PC-9 (cell line): ENCODE results near the gene ENTHD1. TPM values are rescaled to one million over a fixed set of nuclear protein-coding genes. Genes with fewer than 3 reads are reported as not detected.
"Not testable (repeated sequence)": the region's sequence is repeated elsewhere in the genome, so short reads cannot be mapped to it uniquely, and the experiment has no call there.

ENCODE experiments used
- BruUV-seq: library from RNA; stranded (reverse); fragments of 400-500 nt; replicated peaks from 2 replicates; lab custom pipeline; 2021; lab: Mats Ljungman, UMichigan
- CTCF ChIA-PET: fragments of 300-600 bp; sonication (Branson Sonifier 250); formaldehyde crosslinking; loops from one replicate; lab custom pipeline; 2022; ENCODE audit warnings: antibody characterized with exemption; lab: Charles Lee
- POLR2A ChIA-PET: fragments of 300-600 bp; sonication (Branson Sonifier 250); formaldehyde crosslinking; loops from one replicate; lab custom pipeline; 2022; ENCODE audit warnings: antibody characterized with exemption; ENCODE audit not compliant: unreplicated experiment; lab: Charles Lee
- DNase-seq, 2 experiments: peaks; one replicate each; pipeline versions ENCODE4 v3.0.0 to v3.0.0-alpha.2; 2015 to 2022; ENCODE audit warnings: mixed read lengths in 1 of 2
- H2AFZ ChIP-seq: fragments of 200-600 bp; sonication (generic); 2 replicates; pipeline ENCODE4 v1.8.1; 2017; ENCODE audit warnings: antibody characterized with exemption
- H3F3A ChIP-seq: fragments of 200-600 bp; sonication (generic); 2 replicates; pipeline ENCODE4 v1.8.1; 2017; ENCODE audit warnings: antibody characterized with exemption, mild to moderate bottlenecking, low read depth; ENCODE audit not compliant: insufficient read depth
- H3K27ac ChIP-seq: fragments of 200-600 bp; sonication (generic); 2 replicates; pipeline ENCODE4 v1.6.1; 2016; ENCODE audit warnings: mixed run types
- H3K27me3 ChIP-seq: fragments of 200-600 bp; sonication (generic); 2 replicates; pipeline ENCODE4 v1.6.1; 2016; ENCODE audit warnings: low read depth, mixed run types; ENCODE audit not compliant: insufficient read depth
- H3K36me3 ChIP-seq: fragments of 200-600 bp; sonication (generic); 2 replicates; pipeline ENCODE4 v1.6.1; 2016; ENCODE audit warnings: low read depth, mixed run types
- H3K4me1 ChIP-seq: fragments of 200-600 bp; sonication (generic); replicated peaks from 2 replicates; pipeline ENCODE4 v1.6.1; 2016; ENCODE audit warnings: mixed run types; ENCODE audit not compliant: insufficient read depth
- H3K4me2 ChIP-seq: fragments of 200-600 bp; sonication (generic); 2 replicates; pipeline ENCODE4 v1.6.1; 2017; ENCODE audit warnings: mixed run types
- H3K4me3 ChIP-seq: fragments of 200-600 bp; sonication (generic); 2 replicates; pipeline ENCODE4 v1.6.1; 2016; ENCODE audit warnings: mixed run types
- H3K79me2 ChIP-seq: fragments of 200-600 bp; sonication (generic); 2 replicates; pipeline ENCODE4 v1.6.1; 2017; ENCODE audit warnings: low read depth, mixed run types
- H3K9me2 ChIP-seq: fragments of 200-600 bp; sonication (generic); 2 replicates; pipeline ENCODE4 v1.8.1; 2017; ENCODE audit warnings: mild to moderate bottlenecking; ENCODE audit not compliant: insufficient read depth
- H3K9me3 ChIP-seq: fragments of 200-600 bp; sonication (generic); 2 replicates; pipeline ENCODE4 v1.8.1; 2016; ENCODE audit warnings: low read depth; ENCODE audit not compliant: insufficient read depth
- H4K20me1 ChIP-seq: fragments of 200-600 bp; sonication (generic); 2 replicates; pipeline ENCODE4 v1.8.1; 2017; ENCODE audit not compliant: insufficient read depth
- CTCF ChIP-seq: fragments of 200-600 bp; sonication (generic); conservative IDR thresholded peaks from 2 replicates; pipeline ENCODE4 v1.6.1; 2017; ENCODE audit warnings: mixed run types, antibody characterized with exemption, mild to moderate bottlenecking, moderate library complexity
- EZH2 ChIP-seq: fragments of 200-600 bp; sonication (generic); IDR thresholded peaks from 2 replicates; pipeline ENCODE4 v1.8.0; 2017; ENCODE audit warnings: antibody characterized with exemption, low read depth
- intact Hi-C: fragments of 100-400 bp; cut with micrococcal nuclease; formaldehyde crosslinking; loops from one replicate; pipeline ENCODE4 v1.10.0; 2022; ENCODE audit not compliant: unreplicated experiment
- total RNA-seq: library from RNA; stranded (reverse); gene quantifications from 2 replicates; pipeline ENCODE4 v1.2.3, GENCODE V29; 2021

The ENTHD1 gene
- total RNA-seq, 1 experiment from 2014 or later: not detected

GRCh38 chr22:39896313-39896996, 2.9 kb upstream of the ENTHD1 start:
- H2AFZ ChIP-seq: no peak overlapping the region
- H3K36me3 ChIP-seq: no peaks in the 10 kb centered on the region
- no peak overlapping the region for H3K4me2 ChIP-seq
- no peaks in the 10 kb centered on the region for H3K79me2 ChIP-seq
- TF ChIP-seq EZH2: no peak
- TF ChIP-seq CTCF: no peak
- no peaks in the 10 kb centered on the region for H4K20me1 ChIP-seq
- peaks cover 76% of the 10 kb centered on the region for H3K27me3 ChIP-seq
- no peaks in the 10 kb centered on the region for H3K4me1 ChIP-seq
- DNase-seq: no peak
- intact Hi-C loops: no loop called here
- no peaks in the 10 kb centered on the region for H3K9me3 ChIP-seq
- H3F3A ChIP-seq: no peaks in the 10 kb centered on the region
- H3K4me3 ChIP-seq: no peak overlapping the region
- ChIA-PET CTCF (interaction anchor here (0.5 kb wide), 1 partner anchor 1881 kb away, joined by 5 read pairs; no protein-coding TSS in a partner anchor), POLR2A (no interaction called here)
- no peaks in the 10 kb centered on the region for H3K9me2 ChIP-seq
- H3K27ac ChIP-seq: no peak overlapping the region
- BruUV-seq: no TSS peak

GRCh38 chr22:39895682-39896081, 2.1 kb upstream of the ENTHD1 start:
- TF ChIP-seq EZH2 (no peak), CTCF (no peak)
- Histone ChIP-seq H4K20me1 (no peaks in the 10 kb centered on the region), H3K4me1 (no peaks in the 10 kb centered on the region), H3K27ac (no peak overlapping the region), H3K9me2 (no peaks in the 10 kb centered on the region), H3K4me2 (no peak overlapping the region), H3K27me3 (peaks cover 74% of the 10 kb centered on the region), H3K4me3 (no peak overlapping the region), H3F3A (no peaks in the 10 kb centered on the region), H3K9me3 (no peaks in the 10 kb centered on the region), H3K36me3 (no peaks in the 10 kb centered on the region), H3K79me2 (no peaks in the 10 kb centered on the region), H2AFZ (no peak overlapping the region)
- POLR2A ChIA-PET: no interaction called here
- CTCF ChIA-PET: no interaction called here
- BruUV-seq: no TSS peak
- intact Hi-C loops: no loop called here
- no peak for DNase-seq

GRCh38 chr22:39894554-39895092, 1.1 kb upstream of the ENTHD1 start:
- H3K36me3 ChIP-seq: no peaks in the 10 kb centered on the region
- no TSS peak for BruUV-seq
- H3K79me2 ChIP-seq: no peaks in the 10 kb centered on the region
- intact Hi-C loops: no loop called here
- no peak overlapping the region for H2AFZ ChIP-seq
- H3K4me3 ChIP-seq: no peak overlapping the region
- no peaks in the 10 kb centered on the region for H3K9me3 ChIP-seq
- ChIA-PET POLR2A (no interaction called here), CTCF (no interaction called here)
- H3K27me3 ChIP-seq: peaks cover 68% of the 10 kb centered on the region
- DNase-seq: no peak
- H3K4me1 ChIP-seq: no peaks in the 10 kb centered on the region
- H3K9me2 ChIP-seq: no peaks in the 10 kb centered on the region
- no peaks in the 10 kb centered on the region for H4K20me1 ChIP-seq
- no peak overlapping the region for H3K4me2 ChIP-seq
- H3F3A ChIP-seq: no peaks in the 10 kb centered on the region
- TF ChIP-seq EZH2 (no peak), CTCF (no peak)
- no peak overlapping the region for H3K27ac ChIP-seq

GRCh38 chr22:39889924-39890323, 3.6 kb downstream of the ENTHD1 start:
- H3F3A ChIP-seq, H3K4me2 ChIP-seq, intact Hi-C loops, H2AFZ ChIP-seq, H4K20me1 ChIP-seq, H3K4me1 ChIP-seq, H3K9me3 ChIP-seq, POLR2A ChIA-PET, BruUV-seq, H3K36me3 ChIP-seq, H3K27ac ChIP-seq, H3K79me2 ChIP-seq, H3K4me3 ChIP-seq, DNase-seq, H3K9me2 ChIP-seq: not testable (repeated sequence)
- peaks cover 76% of the 10 kb centered on the region for H3K27me3 ChIP-seq
- CTCF ChIA-PET: interaction anchor here (0.6 kb wide), 1 partner anchor 187 kb away, joined by 9 read pairs; no protein-coding TSS in a partner anchor
